ENCODE data around the gene CCDC110.
"Not testable (repeated sequence)": the region's sequence is repeated elsewhere in the genome, so short reads cannot be mapped to it uniquely, and the experiment has no call there.

Gene CCDC110

GRCh38 chr4:185471235-185472102, at the start of gene CCDC110:
Gene CCDC110, minus strand, starts transcription at chr4:185471733. Its CDS starts 50 bp downstream, at chr4:185471683.
- DNase-seq = peak; percentile 92

GRCh38 chr4:185520119-185520518, 48.6 kb upstream of the CCDC110 start:
- DNase-seq = no peak

- no peak for DNase-seq
Measured at GRCh38 chr4:185518494-185518893, 47.0 kb upstream of the CCDC110 start.

- DNase-seq = no peak
Measured at GRCh38 chr4:185518069-185518468, 46.5 kb upstream of the CCDC110 start.

GRCh38 chr4:185515248-185515647, 43.7 kb upstream of the CCDC110 start:
- DNase-seq = no peak

GRCh38 chr4:185514182-185514697, 42.7 kb upstream of the CCDC110 start:
- no peak for DNase-seq

GRCh38 chr4:185513489-185514181, 42.1 kb upstream of the CCDC110 start:
- no peak for DNase-seq

GRCh38 chr4:185512516-185512915, 41.0 kb upstream of the CCDC110 start:
- no peak for DNase-seq

- not testable (repeated sequence) for DNase-seq
Measured at GRCh38 chr4:185511243-185511642, 39.7 kb upstream of the CCDC110 start.

- DNase-seq = no peak
Measured at GRCh38 chr4:185510806-185511205, 39.3 kb upstream of the CCDC110 start.

GRCh38 chr4:185508181-185508580, 36.6 kb upstream of the CCDC110 start:
- no peak for DNase-seq

- DNase-seq = no peak
Measured at GRCh38 chr4:185506422-185506821, 34.9 kb upstream of the CCDC110 start.

- DNase-seq = no peak
Measured at GRCh38 chr4:185504098-185505047, 32.8 kb upstream of the CCDC110 start.

GRCh38 chr4:185502386-185502785, 30.9 kb upstream of the CCDC110 start:
- no peak for DNase-seq

- DNase-seq = no peak
Measured at GRCh38 chr4:185500576-185500975, 29.0 kb upstream of the CCDC110 start.

- DNase-seq = no peak
Measured at GRCh38 chr4:185500035-185500434, 28.5 kb upstream of the CCDC110 start.

GRCh38 chr4:185488650-185489049, 17.1 kb upstream of the CCDC110 start:
- DNase-seq = no peak

- no peak for DNase-seq
Measured at GRCh38 chr4:185481401-185481800, 9.9 kb upstream of the CCDC110 start.

- no peak for DNase-seq
Measured at GRCh38 chr4:185480016-185480732, 8.6 kb upstream of the CCDC110 start.

- DNase-seq = no peak
Measured at GRCh38 chr4:185479507-185479971, 8.0 kb upstream of the CCDC110 start.

GRCh38 chr4:185473247-185473646, 1.7 kb upstream of the CCDC110 start:
- no peak for DNase-seq

- no peak for DNase-seq
Measured at GRCh38 chr4:185472103-185472542, 590 bp upstream of the CCDC110 start.

Measured in activated CD8-positive, alpha-beta memory T cell treated with anti-CD3 and anti-CD28 coated beads, Interleukin-2, amount 50 U/mL, for 48 hours (primary cell).